ENCODE data around the gene AGT. TPM values are rescaled to one million over a fixed set of nuclear protein-coding genes. Genes with fewer than 3 reads are reported as not detected.
"Not testable (repeated sequence)": the region's sequence is repeated elsewhere in the genome, so short reads cannot be mapped to it uniquely, and the experiment has no call there.

Gene AGT
- total RNA-seq, 2 donors from 2014 or later: not detected

DNA sequence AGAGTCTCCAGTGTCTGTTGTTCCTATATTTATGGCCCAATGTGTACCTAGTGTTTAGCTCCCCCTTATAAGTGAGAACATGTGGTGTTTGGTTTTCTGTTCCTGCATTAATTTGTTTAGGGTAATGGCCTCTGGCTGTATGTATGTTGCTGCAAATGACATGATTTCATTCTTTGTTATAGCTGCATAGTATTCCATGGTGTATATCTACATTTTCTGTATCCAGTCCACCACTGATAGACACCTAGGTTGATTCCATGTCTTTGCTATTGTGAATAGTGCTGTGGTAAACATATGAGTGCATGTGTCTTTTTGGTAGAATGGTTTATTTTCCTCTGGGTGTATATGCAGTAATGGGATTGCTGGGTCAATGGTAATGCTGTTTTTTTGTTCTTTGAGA is 15.0 kb downstream of the AGT start:
- H3K9me3 Mint-ChIP-seq; DNase-seq (ENCODE audit: low spot score); ATAC-seq; H3K36me3 Mint-ChIP-seq; H3K4me1 Mint-ChIP-seq (ENCODE audit: low read depth in 2 of 2); H3K27me3 Mint-ChIP-seq; H3K4me3 Mint-ChIP-seq; H3K27ac Mint-ChIP-seq: not testable (repeated sequence)

DNA sequence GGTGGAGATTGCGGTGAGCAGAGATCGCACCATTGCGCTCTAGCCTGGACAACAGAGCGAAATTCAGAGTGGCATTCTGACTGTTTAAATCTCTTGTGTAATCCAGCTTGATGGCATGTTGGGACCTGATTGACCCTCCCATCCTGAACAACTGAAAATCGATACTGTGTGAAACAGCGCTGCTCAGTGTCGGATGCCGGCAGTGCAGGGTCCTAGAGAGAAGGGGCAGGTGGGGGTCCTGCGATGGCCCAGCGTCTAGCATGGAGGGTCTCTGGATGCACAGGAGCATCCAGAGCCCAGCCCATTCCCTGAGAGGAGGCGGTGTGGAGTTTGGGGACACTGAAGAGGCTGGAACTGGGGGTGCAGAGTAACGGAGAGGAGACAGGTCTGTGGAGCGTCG is 15.8 kb downstream of the AGT start:
- Mint-ChIP-seq H3K27me3 (peaks cover 2 to 4% of the 10 kb centered on the region in 2 donors), H3K4me3 (no peak overlapping the region), H3K36me3 (no peaks in the 10 kb centered on the region), H3K4me1 (ENCODE audit: low read depth in 2 of 2) (peaks cover 0 to 4% of the 10 kb centered on the region in 2 donors), H3K27ac (no peak overlapping the region), H3K9me3 (no peaks in the 10 kb centered on the region)
- DNase-seq (ENCODE audit: low spot score) (no peak), ATAC-seq (no peak)

DNA sequence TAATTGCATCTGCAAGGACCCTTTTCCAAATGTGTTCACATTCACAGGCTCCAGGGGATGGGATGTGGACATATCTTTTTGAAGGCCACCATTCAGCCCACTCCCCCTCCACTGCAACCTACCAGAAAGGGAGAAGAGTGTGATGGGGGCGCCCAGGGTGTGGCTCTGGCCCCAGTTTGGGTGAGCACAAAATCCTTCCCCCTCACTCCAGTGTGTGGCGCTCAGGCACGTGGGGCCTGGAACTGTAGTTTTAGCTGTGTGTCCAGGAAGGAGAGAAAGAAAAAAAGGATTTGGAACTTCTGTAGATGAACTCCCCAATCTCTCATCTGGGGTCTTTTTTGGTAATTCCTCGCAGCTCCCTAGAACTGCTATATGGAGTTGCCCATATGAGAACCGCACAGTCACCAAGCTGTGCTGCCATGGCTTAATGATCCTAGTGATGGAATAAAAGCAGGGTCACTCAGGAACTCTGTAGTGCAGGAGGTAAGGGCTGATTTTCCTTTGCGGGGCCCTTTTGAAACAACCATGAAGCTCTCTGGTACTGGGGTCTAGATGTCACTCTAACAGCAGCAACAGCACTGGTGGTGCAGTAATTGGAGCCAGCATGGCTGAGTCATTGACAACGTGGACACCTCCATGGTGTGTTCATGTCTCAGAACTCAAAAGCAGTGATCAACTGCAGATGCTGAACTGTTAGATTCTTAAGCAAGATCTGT is 17.0 kb downstream of the AGT start:
- H3K27me3 Mint-ChIP-seq: peaks cover 2 to 4% of the 10 kb centered on the region in 2 donors
- H3K9me3 Mint-ChIP-seq: no peaks in the 10 kb centered on the region
- peaks cover 10% of the 10 kb centered on the region for H3K36me3 Mint-ChIP-seq
- H3K27ac Mint-ChIP-seq: no peak overlapping the region
- ATAC-seq (no peak), DNase-seq (ENCODE audit: low spot score) (no peak)
- peaks cover 0 to 4% of the 10 kb centered on the region in 2 donors for H3K4me1 Mint-ChIP-seq (ENCODE audit: low read depth in 2 of 2)
- no peak overlapping the region for H3K4me3 Mint-ChIP-seq

DNA sequence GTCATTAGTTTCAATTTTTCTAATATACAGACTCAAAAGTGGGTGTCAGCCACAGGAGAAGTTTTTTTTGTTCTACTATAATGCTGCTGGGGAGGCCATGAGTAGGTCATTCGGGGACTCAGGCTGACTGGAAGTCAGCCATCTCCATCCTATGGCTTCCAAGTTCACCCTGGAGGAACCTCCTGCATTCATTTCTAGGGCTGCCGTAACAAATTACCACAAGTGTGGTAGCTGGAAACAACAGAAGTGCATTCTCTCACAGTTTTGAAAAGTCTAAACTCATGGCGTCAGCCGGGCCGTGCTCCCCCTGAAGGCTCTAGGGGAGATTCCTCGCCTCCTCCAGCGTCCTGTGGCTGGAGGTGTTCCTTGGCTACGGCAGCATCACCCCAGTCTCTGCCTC is 17.7 kb downstream of the AGT start:
- H3K4me1 Mint-ChIP-seq (ENCODE audit: low read depth in 2 of 2): peaks cover 0 to 4% of the 10 kb centered on the region in 2 donors
- H3K36me3 Mint-ChIP-seq: peaks cover 15% of the 10 kb centered on the region
- ATAC-seq (no peak), DNase-seq (ENCODE audit: low spot score) (no peak)
- peaks cover 2 to 4% of the 10 kb centered on the region in 2 donors for H3K27me3 Mint-ChIP-seq
- H3K9me3 Mint-ChIP-seq: no peaks in the 10 kb centered on the region
- H3K4me3 Mint-ChIP-seq: no peak overlapping the region
- H3K27ac Mint-ChIP-seq: no peak overlapping the region

DNA sequence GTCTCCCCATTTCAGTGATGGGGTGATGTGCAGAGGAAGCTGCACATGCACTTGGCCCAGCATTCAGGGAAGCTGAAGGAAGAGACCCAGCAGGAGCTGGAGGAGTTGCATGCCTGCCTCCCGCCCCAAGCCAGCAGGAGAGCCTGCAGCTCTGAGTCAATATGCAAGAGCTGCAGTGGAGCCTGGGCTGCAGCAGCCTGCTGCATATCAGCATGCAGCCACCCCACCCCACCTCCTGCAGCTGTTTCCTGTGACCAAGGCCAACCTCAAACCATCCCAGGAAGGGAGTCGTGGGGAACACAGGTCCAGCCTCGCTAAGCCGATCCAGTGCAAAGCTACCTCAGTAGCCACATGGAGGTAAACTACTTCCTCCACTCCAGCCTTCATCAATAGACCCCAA is 18.9 kb downstream of the AGT start:
- Mint-ChIP-seq H3K27me3 (peaks cover 0 to 3% of the 10 kb centered on the region in 2 donors), H3K27ac (no peak overlapping the region), H3K4me1 (ENCODE audit: low read depth in 2 of 2) (peaks cover 0 to 4% of the 10 kb centered on the region in 2 donors), H3K36me3 (peaks cover 21% of the 10 kb centered on the region), H3K9me3 (no peaks in the 10 kb centered on the region), H3K4me3 (no peak overlapping the region)
- no peak for ATAC-seq
- DNase-seq (ENCODE audit: low spot score): no peak

GRCh38 chr1:230694464-230694863 is 19.5 kb downstream of the AGT start:
- no peaks in the 10 kb centered on the region for H3K9me3 Mint-ChIP-seq
- ATAC-seq (no peak), DNase-seq (ENCODE audit: low spot score) (no peak)
- no peak overlapping the region for H3K4me3 Mint-ChIP-seq
- peaks cover 26% of the 10 kb centered on the region for H3K36me3 Mint-ChIP-seq
- H3K4me1 Mint-ChIP-seq (ENCODE audit: low read depth in 2 of 2): peaks cover 0 to 4% of the 10 kb centered on the region in 2 donors
- H3K27me3 Mint-ChIP-seq: no peaks in the 10 kb centered on the region
- H3K27ac Mint-ChIP-seq: no peak overlapping the region

GRCh38 chr1:230693777-230694176 is 20.1 kb downstream of the AGT start:
- Mint-ChIP-seq H3K27ac (no peak overlapping the region), H3K27me3 (no peaks in the 10 kb centered on the region), H3K4me3 (no peak overlapping the region), H3K9me3 (no peaks in the 10 kb centered on the region), H3K36me3 (peaks cover 28% of the 10 kb centered on the region), H3K4me1 (ENCODE audit: low read depth in 2 of 2) (peaks cover 0 to 4% of the 10 kb centered on the region in 2 donors)
- ATAC-seq: no peak
- DNase-seq (ENCODE audit: low spot score): no peak

DNA sequence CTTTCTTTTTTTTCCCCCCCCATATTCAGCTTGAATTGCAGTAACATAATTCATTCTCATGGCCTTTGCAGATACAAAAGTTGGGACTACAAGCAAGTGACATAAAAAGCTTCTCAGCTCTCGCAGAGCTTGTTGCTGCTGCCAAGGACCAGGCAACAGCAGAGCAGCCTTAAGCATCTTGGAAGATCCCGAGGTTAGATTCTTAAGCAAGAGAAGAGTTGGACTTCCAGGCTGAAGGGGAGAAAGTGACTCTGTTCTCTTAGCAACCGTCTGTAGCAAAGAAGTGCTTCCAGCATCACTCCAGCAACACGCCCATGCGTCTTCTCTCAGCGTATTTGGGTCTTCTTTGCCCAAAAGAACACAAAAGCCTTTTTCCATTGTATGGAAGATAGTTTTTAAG is 20.7 kb downstream of the AGT start:
- H3K27ac Mint-ChIP-seq: no peak overlapping the region
- no peak for ATAC-seq

GRCh38 chr1:230691615-230692014 is 22.3 kb downstream of the AGT start:
- Mint-ChIP-seq H3K36me3 (peaks cover 43% of the 10 kb centered on the region), H3K9me3 (no peaks in the 10 kb centered on the region), H3K27ac (no peak overlapping the region), H3K27me3 (no peaks in the 10 kb centered on the region), H3K4me3 (no peak overlapping the region), H3K4me1 (ENCODE audit: low read depth in 2 of 2) (peaks cover 0 to 4% of the 10 kb centered on the region in 2 donors)
- DNase-seq (ENCODE audit: low spot score): no peak
- no peak for ATAC-seq

More for the DNA sequence above, 20.7 kb downstream of the AGT start:
- no peaks in the 10 kb centered on the region for H3K27me3 Mint-ChIP-seq
- H3K4me1 Mint-ChIP-seq (ENCODE audit: low read depth in 2 of 2): peaks cover 0 to 4% of the 10 kb centered on the region in 2 donors
- H3K36me3 Mint-ChIP-seq: peaks cover 33% of the 10 kb centered on the region
- no peak overlapping the region for H3K4me3 Mint-ChIP-seq
- no peaks in the 10 kb centered on the region for H3K9me3 Mint-ChIP-seq
- DNase-seq (ENCODE audit: low spot score): no peak

DNA sequence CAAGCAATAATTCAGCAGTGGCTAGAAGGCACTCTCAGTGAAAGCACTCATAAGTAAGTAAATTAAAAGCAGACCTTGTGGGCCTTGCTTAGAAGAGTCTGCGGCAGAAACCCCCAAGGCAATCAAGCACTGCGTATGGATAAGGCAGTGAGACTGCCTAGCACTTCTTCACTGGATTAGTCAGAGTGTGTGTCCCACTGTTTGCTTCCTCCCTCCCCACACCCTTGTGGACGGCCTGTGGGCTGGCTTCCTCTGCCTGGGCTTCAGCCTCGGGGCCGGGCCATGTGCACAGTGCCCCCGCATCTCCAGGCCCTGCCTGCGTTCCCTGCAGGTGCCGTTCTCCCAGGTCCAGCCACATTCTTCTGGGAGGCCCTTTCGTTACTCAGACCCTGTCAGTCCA is 23.8 kb downstream of the AGT start:
- peaks cover 43% of the 10 kb centered on the region for H3K36me3 Mint-ChIP-seq
- no peak overlapping the region for H3K4me3 Mint-ChIP-seq
- no peak overlapping the region for H3K27ac Mint-ChIP-seq
- ATAC-seq (no peak), DNase-seq (ENCODE audit: low spot score) (no peak)
- H3K4me1 Mint-ChIP-seq (ENCODE audit: low read depth in 2 of 2): peaks cover 0 to 4% of the 10 kb centered on the region in 2 donors
- no peaks in the 10 kb centered on the region for H3K9me3 Mint-ChIP-seq
- H3K27me3 Mint-ChIP-seq: no peaks in the 10 kb centered on the region

GRCh38 chr1:230686747-230687146 is 27.2 kb downstream of the AGT start:
- H3K9me3 Mint-ChIP-seq: no peaks in the 10 kb centered on the region
- no peaks in the 10 kb centered on the region for H3K27me3 Mint-ChIP-seq
- no peak overlapping the region for H3K27ac Mint-ChIP-seq
- ATAC-seq (no peak), DNase-seq (ENCODE audit: low spot score) (no peak)
- peaks cover 12 to 14% of the 10 kb centered on the region in 2 donors for H3K4me1 Mint-ChIP-seq (ENCODE audit: low read depth in 2 of 2)
- H3K4me3 Mint-ChIP-seq: no peak overlapping the region
- H3K36me3 Mint-ChIP-seq: peaks cover 44% of the 10 kb centered on the region

DNA sequence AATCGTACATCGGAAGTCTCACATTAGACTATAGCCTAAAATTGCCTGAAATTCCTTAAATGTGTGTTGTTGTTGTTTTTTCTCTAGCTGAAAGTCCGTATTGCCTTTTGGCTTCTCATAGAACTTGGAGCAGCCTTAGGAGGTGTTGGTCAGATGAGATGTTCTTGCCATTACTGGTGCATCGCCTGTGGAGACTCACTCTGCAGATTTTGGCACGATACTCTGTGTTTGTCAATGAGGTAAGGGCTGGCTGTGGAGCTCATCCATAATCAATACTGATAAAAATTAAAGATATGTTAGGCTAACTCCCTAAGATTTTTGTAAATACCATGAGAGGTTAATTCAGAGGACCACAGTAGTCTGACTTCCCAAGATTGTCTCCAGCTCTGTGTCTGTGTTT is 28.9 kb downstream of the AGT start:
- no peak for ATAC-seq
- H3K4me1 Mint-ChIP-seq (ENCODE audit: low read depth in 2 of 2): peaks cover 12 to 14% of the 10 kb centered on the region in 2 donors
- H3K4me3 Mint-ChIP-seq: no peak overlapping the region
- H3K9me3 Mint-ChIP-seq: no peaks in the 10 kb centered on the region
- peaks cover 35% of the 10 kb centered on the region for H3K36me3 Mint-ChIP-seq
- H3K27ac Mint-ChIP-seq: no peak overlapping the region
- DNase-seq (ENCODE audit: low spot score): no peak
- no peaks in the 10 kb centered on the region for H3K27me3 Mint-ChIP-seq

DNA sequence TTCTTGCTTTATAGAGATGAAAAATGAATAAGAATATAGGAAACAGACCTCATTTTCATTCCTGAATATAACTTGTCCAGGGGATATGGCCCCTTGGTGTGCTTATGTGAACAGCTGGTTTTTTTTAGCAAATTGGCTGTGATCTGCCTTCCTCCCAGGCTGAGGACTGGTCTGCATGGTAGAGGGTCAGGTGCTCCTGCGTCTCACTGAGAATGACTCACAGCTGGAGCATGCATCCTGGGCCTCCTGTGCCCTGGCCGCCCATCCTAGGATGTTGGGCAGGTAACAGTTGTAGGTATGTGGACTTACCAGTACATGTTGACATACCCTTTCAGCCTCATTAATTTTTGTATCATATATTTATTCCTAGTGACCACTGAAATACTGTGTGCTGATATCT is 29.8 kb downstream of the AGT start:
- no peak for DNase-seq (ENCODE audit: low spot score)
- Mint-ChIP-seq H3K4me3 (no peak overlapping the region), H3K4me1 (ENCODE audit: low read depth in 2 of 2) (peaks cover 12 to 14% of the 10 kb centered on the region in 2 donors), H3K9me3 (no peaks in the 10 kb centered on the region), H3K36me3 (peaks cover 37% of the 10 kb centered on the region), H3K27ac (no peak overlapping the region), H3K27me3 (no peaks in the 10 kb centered on the region)
- ATAC-seq: no peak

DNA sequence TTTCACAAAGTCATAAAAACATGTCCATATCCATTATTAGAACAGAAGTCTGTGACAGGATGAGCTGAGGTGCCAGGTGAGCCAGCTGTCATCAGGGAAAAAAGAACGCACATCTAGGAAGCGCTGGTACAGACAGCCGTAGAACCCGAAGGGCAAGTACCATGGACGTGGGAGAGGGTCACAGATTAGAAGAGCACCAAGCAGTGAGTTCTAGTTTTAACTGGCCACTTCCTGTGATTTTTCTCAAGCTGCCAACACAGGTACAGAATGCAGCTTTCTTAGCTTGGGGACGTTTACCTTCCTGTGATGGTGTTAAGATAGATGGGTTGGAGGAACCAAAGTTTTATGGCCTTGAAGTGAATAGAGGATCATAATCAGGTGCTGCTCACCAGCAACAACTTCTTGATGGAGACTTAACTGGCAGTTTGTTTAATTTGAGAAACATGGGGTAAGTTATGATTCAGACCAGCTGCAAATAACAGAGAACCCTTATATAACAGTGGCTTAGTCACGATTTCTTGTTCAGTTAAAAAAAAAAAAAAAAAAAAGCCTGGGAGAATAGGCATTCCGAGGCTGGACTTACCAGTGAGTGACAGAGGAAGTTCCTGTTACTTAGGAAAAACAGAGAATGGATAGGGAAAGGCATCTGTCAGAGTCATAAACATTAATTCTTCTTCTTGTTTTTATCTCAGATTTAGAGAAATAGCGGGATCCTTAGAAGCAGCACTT is 30.9 kb downstream of the AGT start:
- DNase-seq (ENCODE audit: low spot score): no peak
- peak overlapping the region in 1 of 2 donors; percentile 3 for H3K27ac Mint-ChIP-seq
- peaks cover 36% of the 10 kb centered on the region for H3K36me3 Mint-ChIP-seq
- ATAC-seq: peak in 1 of 2 donors; percentile 48
- peaks cover 12 to 14% of the 10 kb centered on the region in 2 donors for H3K4me1 Mint-ChIP-seq (ENCODE audit: low read depth in 2 of 2)
- no peak overlapping the region for H3K4me3 Mint-ChIP-seq
- H3K9me3 Mint-ChIP-seq: no peaks in the 10 kb centered on the region
- no peaks in the 10 kb centered on the region for H3K27me3 Mint-ChIP-seq
